Liver (tissue), 9 donors: ENCODE measurements around the gene FAM83C. TPM values are rescaled to one million over a fixed set of nuclear protein-coding genes. Genes with fewer than 3 reads are reported as not detected.

Experiments used
- DNase-seq: peaks from one replicate; pipeline ENCODE4 v3.0.0-alpha.2; 2017; ENCODE audit warnings: low spot score
- H3K27ac ChIP-seq, 2 donors: one replicate each; pipeline ENCODE4 v1.7.0; 2013; ENCODE audit warnings: inconsistent platforms in 2 of 2, low read length in 2 of 2, control low read depth in 1 of 2, low read depth in 1 of 2, mild to moderate bottlenecking in 1 of 2
- H3K27me3 ChIP-seq, 4 donors: one replicate each; pipeline versions ENCODE4 v1.6.1 to v1.7.0; 2013; ENCODE audit warnings: low read length in 3 of 4, inconsistent platforms in 1 of 4, mild to moderate bottlenecking in 1 of 4, moderate library complexity in 1 of 4; ENCODE audit not compliant: control insufficient read depth in 4 of 4, insufficient read depth in 4 of 4
- H3K36me3 ChIP-seq, 4 donors: one replicate each; pipeline versions ENCODE4 v1.6.1 to v1.7.0; 2013; ENCODE audit warnings: low read length in 3 of 4, mild to moderate bottlenecking in 3 of 4, low read depth in 1 of 4, moderate library complexity in 1 of 4; ENCODE audit not compliant: control insufficient read depth in 4 of 4, insufficient read depth in 3 of 4
- H3K4me1 ChIP-seq, 4 donors: one replicate each; pipeline versions ENCODE4 v1.6.1 to v1.7.0; 2013; ENCODE audit warnings: low read length in 3 of 4, mild to moderate bottlenecking in 3 of 4, moderate library complexity in 1 of 4; ENCODE audit not compliant: control insufficient read depth in 4 of 4, insufficient read depth in 4 of 4
- H3K4me3 ChIP-seq, 3 donors: one replicate each; pipeline versions ENCODE4 v1.6.1 to v1.7.0; 2013; ENCODE audit warnings: low read length in 3 of 3, control low read depth in 1 of 3, low read depth in 1 of 3, mild to moderate bottlenecking in 1 of 3
- H3K9ac ChIP-seq, 2 donors: one replicate each; pipeline ENCODE4 v1.7.0; 2013; ENCODE audit warnings: low read length in 2 of 2, mild to moderate bottlenecking in 2 of 2, moderate library complexity in 2 of 2, control low read depth in 1 of 2, low read depth in 1 of 2
- H3K9me3 ChIP-seq, 4 donors: one replicate each; pipeline versions ENCODE4 v1.6.1 to v1.7.0; 2013; ENCODE audit warnings: low read length in 3 of 4; ENCODE audit not compliant: control insufficient read depth in 4 of 4
- CTCF ChIP-seq: fragments of 150-350 bp; IDR thresholded peaks from 2 replicates; pipeline ENCODE4 v1.5.1; 2017; ENCODE audit warnings: improper control_type of control experiment, low read depth, low read length; ENCODE audit not compliant: missing input control
- EGR1 ChIP-seq, 2 donors: IDR thresholded peaks; 2 replicates each; pipeline ENCODE4 v1.6.1; 2016 to 2018; ENCODE audit warnings: antibody characterized with exemption in 2 of 2, low read depth in 2 of 2
- FOXA1 ChIP-seq: IDR thresholded peaks from 2 replicates; pipeline ENCODE4 v1.6.1; 2016; ENCODE audit warnings: antibody characterized with exemption
- FOXA2 ChIP-seq: IDR thresholded peaks from 2 replicates; pipeline ENCODE4 v1.6.1; 2016; ENCODE audit warnings: antibody characterized with exemption
- GABPA ChIP-seq, 2 donors: IDR thresholded peaks in 1 of 2; conservative IDR thresholded peaks in 1 of 2; 2 replicates each; pipeline ENCODE4 v1.6.1; 2016; ENCODE audit warnings: antibody characterized with exemption in 2 of 2, mild to moderate bottlenecking in 1 of 2, moderate library complexity in 1 of 2
- HNF4A ChIP-seq, 2 donors: conservative IDR thresholded peaks; 2 replicates each; pipeline ENCODE4 v1.6.1; 2016; ENCODE audit warnings: antibody characterized with exemption in 2 of 2, mild to moderate bottlenecking in 2 of 2
- HNF4G ChIP-seq: IDR thresholded peaks from 2 replicates; pipeline ENCODE4 v1.6.1; 2016; ENCODE audit warnings: antibody characterized with exemption
- JUND ChIP-seq, 2 donors: IDR thresholded peaks; 2 replicates each; pipeline ENCODE4 v1.6.1; 2016; ENCODE audit warnings: antibody characterized with exemption in 2 of 2
- NR2F2 ChIP-seq: IDR thresholded peaks from 2 replicates; pipeline ENCODE4 v1.6.1; 2016; ENCODE audit warnings: antibody characterized with exemption
- RAD21 ChIP-seq, 2 donors: IDR thresholded peaks; 2 replicates each; pipeline ENCODE4 v1.6.1; 2016; ENCODE audit warnings: antibody characterized with exemption in 2 of 2, mild to moderate bottlenecking in 2 of 2
- RXRA ChIP-seq, 2 donors: IDR thresholded peaks; 2 replicates each; pipeline ENCODE4 v1.6.1; 2017 to 2018; ENCODE audit warnings: antibody characterized with exemption in 2 of 2, mild to moderate bottlenecking in 1 of 2
- SP1 ChIP-seq: IDR thresholded peaks from 2 replicates; pipeline ENCODE4 v1.6.1; 2018; ENCODE audit warnings: antibody characterized with exemption, mild to moderate bottlenecking
- TAF1 ChIP-seq: conservative IDR thresholded peaks from 2 replicates; pipeline ENCODE4 v1.6.1; 2016; ENCODE audit warnings: antibody characterized with exemption, mild to moderate bottlenecking
- YY1 ChIP-seq: IDR thresholded peaks from 2 replicates; pipeline ENCODE4 v1.6.1; 2016; ENCODE audit warnings: antibody characterized with exemption, mild to moderate bottlenecking
- ZBTB33 ChIP-seq: IDR thresholded peaks from 2 replicates; pipeline ENCODE4 v1.6.1; 2016; ENCODE audit warnings: antibody characterized with exemption
- polyA plus RNA-seq, 2 donors: library from polyadenylated mRNA; stranded (reverse) in 1 of 2; unstranded in 1 of 2; fragments of 200-250 nt in 1 of 2; fragments of >200 nt in 1 of 2; fragmentation: Nextera tagmentation in 1 of 2; extraction: Ambion mirVana in 1 of 2; gene quantifications; one replicate each; pipeline versions ENCODE4 v1.2.1 to v1.2.3, GENCODE V29; 2013 to 2015
- total RNA-seq, 2 donors: library from RNA; depleted of rRNA; stranded (reverse); fragments of >200 nt; gene quantifications; one replicate each; pipeline ENCODE4 v1.2.3, GENCODE V29; 2014
- TF ChIP-seq, protein P1 (sequence below): IDR thresholded peaks from 2 replicates; pipeline ENCODE4 v1.6.1; 2016; ENCODE audit warnings: antibody characterized with exemption
- TF ChIP-seq, protein P2 (sequence below): IDR thresholded peaks from 2 replicates; pipeline ENCODE4 v1.6.1; 2016; ENCODE audit warnings: antibody characterized with exemption
- TF ChIP-seq, protein P3 (sequence below): IDR thresholded peaks from 2 replicates; pipeline ENCODE4 v1.6.1; 2016; ENCODE audit warnings: antibody characterized with exemption, mild to moderate bottlenecking
- donor health status: healthy.
- donor health status: healthy.
- donor health status: healthy.
- donor health status: healthy.
- donor health status: healthy.

Gene FAM83C
- total and polyA plus RNA-seq, 4 donors: 0.05 TPM; not detected in 3

DNA sequence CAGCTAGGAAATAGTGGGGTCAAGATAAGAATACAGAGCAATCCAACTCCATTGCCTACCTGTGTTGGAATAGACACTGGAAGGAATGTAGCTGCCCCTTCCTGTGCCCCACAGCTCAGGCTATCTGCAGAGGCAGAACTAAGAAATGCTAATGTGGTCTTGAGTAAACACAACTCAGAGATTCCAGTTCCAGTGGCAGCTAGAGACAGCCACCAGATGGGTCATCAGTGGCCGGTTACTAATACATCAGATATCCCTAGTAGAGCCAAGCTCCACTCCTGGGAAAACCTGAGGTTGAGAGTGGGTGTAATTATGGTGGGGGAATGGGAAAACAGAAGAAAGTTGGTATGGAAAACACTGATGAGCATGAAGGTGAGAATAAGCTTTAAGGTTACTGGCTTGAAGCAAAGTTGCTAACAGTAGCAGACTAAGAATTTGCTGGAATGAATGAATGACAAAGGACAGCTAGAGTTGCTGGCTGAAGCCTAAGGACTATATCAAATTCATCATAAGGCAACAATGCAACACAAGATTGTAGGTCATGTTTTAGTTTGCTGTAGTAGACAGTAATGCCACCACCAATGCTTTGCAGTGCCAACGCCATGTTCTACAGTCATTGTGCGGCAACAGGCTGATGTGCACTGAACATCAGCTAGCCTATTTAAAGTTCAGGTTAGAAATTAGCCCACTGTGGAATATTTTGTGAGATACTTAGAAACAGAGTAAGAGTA, 28.3 kb upstream of the FAM83C start (continued):
- TF ChIP-seq HNF4A (conservative IDR thresholded peaks at IDR 0.05) (no peak), FOXA2 (no peak)

GRCh38 chr20:35319871-35320197, 27.6 kb upstream of the FAM83C start:
- Histone ChIP-seq H3K9ac (no peak overlapping the region), H3K27me3 (no peaks in the 10 kb centered on the region), H3K36me3 (peaks cover 0 to 4% (median 0%) of the 10 kb centered on the region in 4 donors), H3K4me1 (peaks cover 0 to 4% (median 0%) of the 10 kb centered on the region in 4 donors), H3K27ac (no peak overlapping the region), H3K9me3 (no peaks in the 10 kb centered on the region), H3K4me3 (no peak overlapping the region)
- TF ChIP-seq HNF4A (conservative IDR thresholded peaks at IDR 0.05) (no peak), SP1 (no peak), RAD21 (IDR thresholded peaks at IDR 0.05) (no peak), FOXA2 (no peak), EGR1 (IDR thresholded peaks at IDR 0.05; ENCODE audit: low read depth in 2 of 2) (no peak), TAF1 (no peak), JUND (IDR thresholded peaks at IDR 0.05) (no peak), RXRA (IDR thresholded peaks at IDR 0.05) (no peak), HNF4G (no peak), CTCF (no peak), GABPA (IDR thresholded peaks at IDR 0.05 in 1 of 2, conservative IDR thresholded peaks at IDR 0.05 in 1 of 2) (no peak), NR2F2 (no peak), YY1 (no peak), ZBTB33 (no peak), FOXA1 (no peak)
- TF ChIP-seq, protein P1, sequence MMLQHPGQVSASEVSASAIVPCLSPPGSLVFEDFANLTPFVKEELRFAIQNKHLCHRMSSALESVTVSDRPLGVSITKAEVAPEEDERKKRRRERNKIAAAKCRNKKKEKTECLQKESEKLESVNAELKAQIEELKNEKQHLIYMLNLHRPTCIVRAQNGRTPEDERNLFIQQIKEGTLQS: no peak
- TF ChIP-seq, protein P2, sequence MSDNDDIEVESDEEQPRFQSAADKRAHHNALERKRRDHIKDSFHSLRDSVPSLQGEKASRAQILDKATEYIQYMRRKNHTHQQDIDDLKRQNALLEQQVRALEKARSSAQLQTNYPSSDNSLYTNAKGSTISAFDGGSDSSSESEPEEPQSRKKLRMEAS: no peak
- TF ChIP-seq, protein P3, sequence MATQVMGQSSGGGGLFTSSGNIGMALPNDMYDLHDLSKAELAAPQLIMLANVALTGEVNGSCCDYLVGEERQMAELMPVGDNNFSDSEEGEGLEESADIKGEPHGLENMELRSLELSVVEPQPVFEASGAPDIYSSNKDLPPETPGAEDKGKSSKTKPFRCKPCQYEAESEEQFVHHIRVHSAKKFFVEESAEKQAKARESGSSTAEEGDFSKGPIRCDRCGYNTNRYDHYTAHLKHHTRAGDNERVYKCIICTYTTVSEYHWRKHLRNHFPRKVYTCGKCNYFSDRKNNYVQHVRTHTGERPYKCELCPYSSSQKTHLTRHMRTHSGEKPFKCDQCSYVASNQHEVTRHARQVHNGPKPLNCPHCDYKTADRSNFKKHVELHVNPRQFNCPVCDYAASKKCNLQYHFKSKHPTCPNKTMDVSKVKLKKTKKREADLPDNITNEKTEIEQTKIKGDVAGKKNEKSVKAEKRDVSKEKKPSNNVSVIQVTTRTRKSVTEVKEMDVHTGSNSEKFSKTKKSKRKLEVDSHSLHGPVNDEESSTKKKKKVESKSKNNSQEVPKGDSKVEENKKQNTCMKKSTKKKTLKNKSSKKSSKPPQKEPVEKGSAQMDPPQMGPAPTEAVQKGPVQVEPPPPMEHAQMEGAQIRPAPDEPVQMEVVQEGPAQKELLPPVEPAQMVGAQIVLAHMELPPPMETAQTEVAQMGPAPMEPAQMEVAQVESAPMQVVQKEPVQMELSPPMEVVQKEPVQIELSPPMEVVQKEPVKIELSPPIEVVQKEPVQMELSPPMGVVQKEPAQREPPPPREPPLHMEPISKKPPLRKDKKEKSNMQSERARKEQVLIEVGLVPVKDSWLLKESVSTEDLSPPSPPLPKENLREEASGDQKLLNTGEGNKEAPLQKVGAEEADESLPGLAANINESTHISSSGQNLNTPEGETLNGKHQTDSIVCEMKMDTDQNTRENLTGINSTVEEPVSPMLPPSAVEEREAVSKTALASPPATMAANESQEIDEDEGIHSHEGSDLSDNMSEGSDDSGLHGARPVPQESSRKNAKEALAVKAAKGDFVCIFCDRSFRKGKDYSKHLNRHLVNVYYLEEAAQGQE: no peak
- no peak for DNase-seq
